A549 treated with GW870086 at 1 μM for 4 hours (cell line): Measurements from ENCODE around the gene SLC22A4. TPM values are rescaled to one million over a fixed set of nuclear protein-coding genes. Genes with fewer than 3 reads are reported as not detected.

Source experiments
- total RNA-seq: library from RNA; stranded (reverse); fragments of 200-300 nt; extraction: Qiagen RNA extraction; gene quantifications from 5 replicates; pipeline ENCODE4 v1.2.3, GENCODE V29; 2022; ENCODE audit warnings: low read depth

SLC22A4 gene
- 3.5 to 6.1 TPM (median 5.1 TPM) in 5 replicates for total RNA-seq

GRCh38 chr5:132293992-132294727 lies at the start of gene SLC22A4:
Gene SLC22A4, plus strand, starts transcription at chr5:132294394. Its CDS starts 223 bp downstream, at chr5:132294617.

GRCh38 chr5:132257131-132258101 lies 36.8 kb upstream of the SLC22A4 start, which contains the start of gene PDLIM4:
Gene PDLIM4, plus strand, starts transcription at chr5:132257696. Its CDS starts 39 bp downstream, at chr5:132257735.

GRCh38 chr5:132369474-132370180 lies 75.4 kb downstream of the SLC22A4 start, which contains the start of gene SLC22A5:
Gene SLC22A5, plus strand, starts transcription at chr5:132369710. Its CDS starts 263 bp downstream, at chr5:132369973.

Other genes starting within 250 kb of the SLC22A4 start
- not detected in 5 replicates for gene IL3, start 233.7 kb upstream of the SLC22A4 start, total RNA-seq
- 0.42 to 0.93 TPM (median 0.53 TPM) in 5 replicates for gene CSF2, start 220.6 kb upstream of the SLC22A4 start, total RNA-seq
- 44.8 to 51.8 TPM (median 50.6 TPM) in 5 replicates for gene P4HA2, start 66.5 kb upstream of the SLC22A4 start, total RNA-seq
- 0.57 to 2.0 TPM (median 0.79 TPM) in 5 replicates for gene PDLIM4, start 36.7 kb upstream of the SLC22A4 start, total RNA-seq
- 34.7 to 41.1 TPM (median 36.8 TPM) in 5 replicates for gene SLC22A5, start 75.3 kb downstream of the SLC22A4 start, total RNA-seq
- 29.4 to 35.9 TPM (median 33.7 TPM) in 5 replicates for gene IRF1, start 196.4 kb downstream of the SLC22A4 start, total RNA-seq
- not detected in 5 replicates for gene IL5, start 249.1 kb downstream of the SLC22A4 start, total RNA-seq